HEK293 (cell line): ENCODE measurements around the gene TLCD3B.

ENCODE experiments used
- CTCF ChIA-PET: fragments of 350-600 bp; formaldehyde crosslinking; extraction: SDS; loops from one replicate; lab custom pipeline; 2021; ENCODE audit warnings: antibody characterized with exemption; lab: Yijun Ruan, JAX
- POLR2A ChIA-PET: fragments of 300-600 bp; formaldehyde crosslinking; extraction: SDS; loops from one replicate; lab custom pipeline; 2020; ENCODE audit warnings: antibody characterized with exemption, inconsistent platforms; lab: Yijun Ruan, JAX
- H3K27ac ChIP-seq: fragments of 200-500 bp; sonication (Bioruptor generic); 2 replicates; pipeline ENCODE4 v1.5.1; 2014; ENCODE audit warnings: low read depth, low read length, control low read depth, inconsistent platforms; ENCODE audit errors: extremely low read depth
- H3K36me3 ChIP-seq, 2 experiments: fragments of 200-500 bp in 1 of 2; sonication (Bioruptor generic) in 1 of 2; 1 replicate in 1 of 2; 2 replicates in 1 of 2; pipeline ENCODE4 v1.5.1; 2014 to 2017; ENCODE audit warnings: inconsistent platforms in 2 of 2, low read length in 2 of 2; ENCODE audit not compliant: control insufficient read depth in 2 of 2, insufficient read depth in 1 of 2
- H3K4me1 ChIP-seq: fragments of 200-500 bp; sonication (Bioruptor generic); 2 replicates; pipeline ENCODE4 v1.5.1; 2014; ENCODE audit warnings: mild to moderate bottlenecking, low read length, inconsistent platforms; ENCODE audit not compliant: control insufficient read depth, insufficient read depth
- H3K4me3 ChIP-seq: 2 replicates; pipeline ENCODE4 v1.5.1; 2011; ENCODE audit warnings: low read depth, mild to moderate bottlenecking, control low read depth, low read length, moderate library complexity
- H3K9me3 ChIP-seq: fragments of 200-500 bp; sonication (Bioruptor generic); 2 replicates; pipeline ENCODE4 v1.5.1; 2014; ENCODE audit warnings: low read depth, low read length, inconsistent platforms; ENCODE audit not compliant: control insufficient read depth, insufficient read depth
- GFI1B ChIP-seq: fragments of 450-650 bp; formaldehyde crosslinking; IDR thresholded peaks from 2 replicates; pipeline ENCODE4 v1.5.1; 2016; ENCODE audit warnings: missing biosample characterization, missing genetic modification characterization
- PRDM10 ChIP-seq: fragments of 450-650 bp; formaldehyde crosslinking; IDR thresholded peaks from 2 replicates; pipeline ENCODE4 v1.5.1; 2016; ENCODE audit warnings: missing biosample characterization, missing genetic modification characterization
- RBAK ChIP-seq: fragments of 450-650 bp; formaldehyde crosslinking; IDR thresholded peaks from 2 replicates; pipeline ENCODE4 v1.5.1; 2016; ENCODE audit warnings: missing biosample characterization, missing genetic modification characterization
- REST ChIP-seq: fragments of 450-650 bp; formaldehyde crosslinking; IDR thresholded peaks from 2 replicates; pipeline ENCODE4 v1.5.1; 2016; ENCODE audit warnings: missing biosample characterization, missing genetic modification characterization
- ZBTB26 ChIP-seq: fragments of 450-650 bp; formaldehyde crosslinking; optimal IDR thresholded peaks from 2 replicates; pipeline ENCODE3; 2016; ENCODE audit warnings: missing biosample characterization, mild to moderate bottlenecking, missing genetic modification characterization
- ZFP3 ChIP-seq: fragments of 450-650 bp; formaldehyde crosslinking; IDR thresholded peaks from 2 replicates; pipeline ENCODE4 v1.5.1; 2016; ENCODE audit warnings: low read depth, missing biosample characterization, missing genetic modification characterization
- ZNF10 ChIP-seq: fragments of 450-650 bp; formaldehyde crosslinking; IDR thresholded peaks from 2 replicates; pipeline ENCODE4 v1.5.1; 2017; ENCODE audit warnings: missing biosample characterization, missing genetic modification characterization
- ZNF138 ChIP-seq: fragments of 450-650 bp; formaldehyde crosslinking; IDR thresholded peaks from 2 replicates; pipeline ENCODE4 v1.5.1; 2016; ENCODE audit warnings: missing biosample characterization, missing genetic modification characterization, borderline replicate concordance
- ZNF146 ChIP-seq: fragments of 450-650 bp; formaldehyde crosslinking; IDR thresholded peaks from 2 replicates; pipeline ENCODE4 v1.5.1; 2016; ENCODE audit warnings: missing biosample characterization, missing genetic modification characterization
- ZNF214 ChIP-seq: fragments of 450-650 bp; formaldehyde crosslinking; IDR thresholded peaks from 2 replicates; pipeline ENCODE4 v1.5.1; 2017; ENCODE audit warnings: missing biosample characterization, mild to moderate bottlenecking, missing genetic modification characterization, borderline replicate concordance
- ZNF311 ChIP-seq: fragments of 450-650 bp; formaldehyde crosslinking; IDR thresholded peaks from 2 replicates; pipeline ENCODE4 v1.5.1; 2017; ENCODE audit warnings: missing biosample characterization, missing genetic modification characterization, borderline replicate concordance
- ZNF366 ChIP-seq: fragments of 450-650 bp; formaldehyde crosslinking; conservative IDR thresholded peaks from 2 replicates; pipeline ENCODE4 v1.5.1; 2016; ENCODE audit warnings: missing biosample characterization, missing genetic modification characterization
- ZNF404 ChIP-seq: fragments of 450-650 bp; formaldehyde crosslinking; IDR thresholded peaks from 2 replicates; pipeline ENCODE4 v1.5.1; 2017; ENCODE audit warnings: missing biosample characterization, missing genetic modification characterization
- ZNF449 ChIP-seq: fragments of 450-650 bp; formaldehyde crosslinking; IDR thresholded peaks from 2 replicates; pipeline ENCODE4 v1.5.1; 2017; ENCODE audit warnings: missing biosample characterization, mild to moderate bottlenecking, missing genetic modification characterization, moderate library complexity
- ZNF513 ChIP-seq: fragments of 450-650 bp; IDR thresholded peaks from 2 replicates; pipeline ENCODE4 v1.5.1; 2018; ENCODE audit warnings: missing biosample characterization, missing genetic modification characterization
- ZNF558 ChIP-seq: fragments of 450-650 bp; formaldehyde crosslinking; IDR thresholded peaks from 2 replicates; pipeline ENCODE4 v1.5.1; 2016; ENCODE audit warnings: missing biosample characterization, missing genetic modification characterization
- ZNF76 ChIP-seq: fragments of 450-650 bp; formaldehyde crosslinking; IDR thresholded peaks from 2 replicates; pipeline ENCODE4; 2016; ENCODE audit warnings: low read depth, missing biosample characterization, missing genetic modification characterization, borderline replicate concordance

Gene TLCD3B

GRCh38 chr16:30031477-30031918, 427 bp upstream of the TLCD3B start:
- CTCF ChIA-PET = interaction anchor here (0.6 to 2.3 kb wide), 50 partner anchors 8 to 1151 kb away, joined by 3 to 34 read pairs (median 4); partner anchors contain the start of genes ALDOA, C16orf92, HIRIP3 and HSD3B7
- Histone ChIP-seq H3K36me3 (no peaks in the 10 kb centered on the region), H3K27ac (no peak overlapping the region), H3K9me3 (no peaks in the 10 kb centered on the region), H3K4me1 (no peaks in the 10 kb centered on the region), H3K4me3 (no peak overlapping the region)
- POLR2A ChIA-PET = interaction anchor here (1.1 to 1.5 kb wide), 5 partner anchors 36 to 241 kb away, joined by 3 to 8 read pairs (median 4); partner anchors contain the start of genes HIRIP3, KIF22, PAGR1 and TAOK2
- TF ChIP-seq ZBTB26 (tag by site-specific recombination) (peak; percentile 2), PRDM10 (peak; percentile 4; the same call in 1 of the 2 replicates), ZNF513 (tag by site-specific recombination) (no peak)

GRCh38 chr16:30030011-30030685, 923 bp downstream of the TLCD3B start:
- CTCF ChIA-PET = interaction anchor here (0.5 to 2.3 kb wide), 2 partner anchors 14 to 313 kb away, joined by 4 to 21 read pairs; no protein-coding TSS in a partner anchor
- POLR2A ChIA-PET = no interaction called here

GRCh38 chr16:30028438-30029076, 2.5 kb downstream of the TLCD3B start:
- ChIA-PET POLR2A (interaction anchor here (0.6 kb wide), 1 partner anchor 501 kb away, joined by 3 read pairs; no protein-coding TSS in a partner anchor), CTCF (interaction anchor here (0.5 to 0.6 kb wide), 3 partner anchors 121 to 338 kb away, joined by 3 to 4 read pairs (median 3); no protein-coding TSS in a partner anchor)
- Histone ChIP-seq H3K36me3 (no peaks in the 10 kb centered on the region), H3K9me3 (no peaks in the 10 kb centered on the region), H3K4me3 (no peak overlapping the region), H3K4me1 (no peaks in the 10 kb centered on the region), H3K27ac (no peak overlapping the region)
- TF ChIP-seq REST (tag by site-specific recombination) (peak; percentile 99), ZNF76 (tag by site-specific recombination) (no peak), ZNF449 (no peak), ZNF558 (no peak), ZFP3 (no peak), ZNF146 (tag by site-specific recombination) (no peak), ZNF10 (no peak), GFI1B (no peak), ZNF404 (no peak), ZNF214 (no peak), ZNF138 (tag by site-specific recombination) (no peak), ZNF311 (no peak)

More at GRCh38 chr16:30030011-30030685, 923 bp downstream of the TLCD3B start:
- no peak overlapping the region for H3K4me3 ChIP-seq
- H3K4me1 ChIP-seq = no peaks in the 10 kb centered on the region
- H3K27ac ChIP-seq = no peak overlapping the region
- TF ChIP-seq RBAK (tag by site-specific recombination) (no peak), ZNF366 (tag by site-specific recombination) (0 out of 2 replicates have a peak, but pooled peaks have one; percentile 12)
- TF ChIP-seq, all 188 proteins: peak for 1
- Histone ChIP-seq H3K36me3 (no peaks in the 10 kb centered on the region), H3K9me3 (no peaks in the 10 kb centered on the region)
